Esophagus muscularis mucosa (tissue), 4 donors: Measurements from ENCODE around the gene ITPR2.

ENCODE experiments used
- CTCF ChIP-seq, 3 experiments: fragments of 200-600 bp in 2 of 3; fragments of 450-650 bp in 1 of 3; sonication (generic) in 2 of 3; IDR thresholded peaks; one replicate each; pipeline ENCODE4 v1.5.1; 2017 to 2019; ENCODE audit warnings: antibody characterized with exemption in 3 of 3, mild to moderate bottlenecking in 2 of 3, moderate library complexity in 1 of 3
- EP300 ChIP-seq: sonication (generic); formaldehyde crosslinking; IDR thresholded peaks from one replicate; pipeline ENCODE4 v1.6.1; 2017; ENCODE audit warnings: antibody characterized with exemption
- POLR2A ChIP-seq: fragments of 450-650 bp; IDR thresholded peaks from one replicate; pipeline ENCODE4 v1.6.1; 2017; ENCODE audit warnings: antibody characterized with exemption, moderate library complexity, mild to moderate bottlenecking, low read depth

GRCh38 chr12:26651036-26651435 lies 182.0 kb downstream of the ITPR2 start:
- no peak for TF ChIP-seq CTCF (IDR thresholded peaks at IDR 0.05)
- TF ChIP-seq POLR2A = no peak
- no peak for TF ChIP-seq EP300
